Neural progenitor cell (in vitro differentiated cells): ENCODE data around the gene SERBP1. TPM values are rescaled to one million over a fixed set of nuclear protein-coding genes. Genes with fewer than 3 reads are reported as not detected.
"Not testable (repeated sequence)": the region's sequence is repeated elsewhere in the genome, so short reads cannot be mapped to it uniquely, and the experiment has no call there.

ENCODE experiments used
- DNase-seq: peaks from one replicate; pipeline ENCODE4 v3.0.0-alpha.2; 2016; ENCODE audit warnings: low spot score
- H2AFZ ChIP-seq: fragments of 200-600 bp; sonication (generic); replicated peaks from 2 replicates; pipeline ENCODE4 v1.6.1; 2016; ENCODE audit warnings: antibody characterized with exemption
- H3F3A ChIP-seq: fragments of 200-600 bp; sonication (generic); 2 replicates; pipeline ENCODE4 v1.6.1; 2016; ENCODE audit warnings: antibody characterized with exemption, low read depth
- H3K27ac ChIP-seq: fragments of 200-600 bp; sonication (generic); 2 replicates; pipeline ENCODE4 v1.5.1; 2016; ENCODE audit warnings: mild to moderate bottlenecking
- H3K27me3 ChIP-seq: fragments of 200-600 bp; sonication (generic); 2 replicates; pipeline ENCODE4 v1.6.1; 2016; ENCODE audit warnings: mild to moderate bottlenecking, moderate library complexity
- H3K36me3 ChIP-seq: fragments of 200-600 bp; sonication (generic); 2 replicates; pipeline ENCODE4 v1.5.1; 2016
- H3K4me1 ChIP-seq: fragments of 200-600 bp; sonication (generic); 2 replicates; pipeline ENCODE4 v1.6.1; 2016; ENCODE audit warnings: mixed run types
- H3K4me2 ChIP-seq: fragments of 200-600 bp; sonication (generic); 2 replicates; pipeline ENCODE4 v1.6.1; 2016
- H3K4me3 ChIP-seq: fragments of 200-600 bp; sonication (generic); 2 replicates; pipeline ENCODE4 v1.5.1; 2016
- H3K79me2 ChIP-seq: fragments of 200-600 bp; sonication (generic); 2 replicates; pipeline ENCODE4 v1.6.1; 2016; ENCODE audit warnings: low read depth
- H3K9ac ChIP-seq: fragments of 200-600 bp; sonication (generic); 2 replicates; pipeline ENCODE4 v1.6.1; 2016
- H3K9me3 ChIP-seq: fragments of 200-600 bp; sonication (generic); 2 replicates; pipeline ENCODE4 v1.5.1; 2016; ENCODE audit warnings: low read depth
- H4K20me1 ChIP-seq: fragments of 200-600 bp; sonication (generic); 2 replicates; pipeline ENCODE4 v1.6.1; 2016; ENCODE audit warnings: low read depth
- H3K27ac Mint-ChIP-seq: 3 replicates; pipeline ENCODE4 v1.8.0; 2021; ENCODE audit warnings: mixed read lengths
- H3K27me3 Mint-ChIP-seq: 2 replicates; pipeline ENCODE4 v1.8.0; 2022; ENCODE audit warnings: low read depth, mild to moderate bottlenecking, inconsistent platforms, moderate library complexity, mixed read lengths; ENCODE audit not compliant: insufficient read depth
- H3K36me3 Mint-ChIP-seq: 3 replicates; pipeline ENCODE4 v1.8.0; 2021; ENCODE audit warnings: mixed read lengths
- H3K4me1 Mint-ChIP-seq: 3 replicates; pipeline ENCODE4 v1.8.0; 2021; ENCODE audit warnings: mixed read lengths
- H3K4me3 Mint-ChIP-seq: 3 replicates; pipeline ENCODE4 v1.8.0; 2021; ENCODE audit warnings: mild to moderate bottlenecking, moderate library complexity, mixed read lengths
- H3K9me3 Mint-ChIP-seq: 3 replicates; pipeline ENCODE4 v1.8.0; 2020; ENCODE audit warnings: mixed read lengths
- EZH2 ChIP-seq: fragments of 200-600 bp; sonication (generic); IDR thresholded peaks from 2 replicates; pipeline ENCODE4 v1.6.1; 2017; ENCODE audit warnings: antibody characterized with exemption, mild to moderate bottlenecking, moderate library complexity
- EZH2phosphoT487 ChIP-seq: fragments of 200-600 bp; sonication (generic); IDR thresholded peaks from 2 replicates; pipeline ENCODE4 v1.6.1; 2017; ENCODE audit warnings: antibody characterized with exemption
- total RNA-seq: library from RNA; depleted of rRNA; stranded (reverse); fragments of >200 nt; gene quantifications from 2 replicates; pipeline ENCODE4 v1.2.3, GENCODE V29; 2015; ENCODE audit warnings: low replicate concordance
- TF ChIP-seq, protein P1 (sequence below): fragments of 200-600 bp; sonication (generic); IDR thresholded peaks from 2 replicates; pipeline ENCODE4 v1.5.1; 2017; ENCODE audit warnings: antibody characterized with exemption, mild to moderate bottlenecking

The SERBP1 gene
- total RNA-seq, 1 donor from 2014 or later = 534 TPM

DNA sequence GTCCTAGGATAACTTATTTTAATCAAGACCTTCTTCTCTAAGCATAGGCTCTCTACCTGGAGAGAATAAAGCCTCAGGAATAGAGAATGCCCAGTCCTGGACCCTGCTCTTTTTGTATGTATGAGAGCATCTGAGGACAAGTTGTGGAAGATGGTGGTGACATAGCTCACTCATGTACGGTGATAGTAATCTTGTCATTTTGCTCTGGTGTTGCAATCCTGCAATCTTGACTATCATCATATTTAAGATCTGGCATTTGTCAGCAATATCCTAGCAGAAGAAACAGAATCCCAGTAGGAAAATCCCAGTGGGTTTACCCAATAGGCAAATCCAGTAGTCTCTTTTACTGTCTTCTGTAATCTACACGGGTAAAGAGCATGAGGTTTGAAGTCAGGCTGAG is 21.6 kb upstream of the SERBP1 start:
- no peak overlapping the region for H3K9ac ChIP-seq
- no peaks in the 10 kb centered on the region for H3K36me3 ChIP-seq
- Mint-ChIP-seq H3K27me3 (peaks cover 2% of the 10 kb centered on the region), H3K27ac (no peak overlapping the region), H3K36me3 (no peaks in the 10 kb centered on the region), H3K4me3 (no peak overlapping the region), H3K9me3 (no peaks in the 10 kb centered on the region), H3K4me1 (no peaks in the 10 kb centered on the region)
- H4K20me1 ChIP-seq = no peaks in the 10 kb centered on the region
- H3K9me3 ChIP-seq = no peaks in the 10 kb centered on the region
- H3K27me3 ChIP-seq = no peaks in the 10 kb centered on the region
- H3K79me2 ChIP-seq = no peaks in the 10 kb centered on the region
- no peak for TF ChIP-seq EZH2
- TF ChIP-seq, protein P1, sequence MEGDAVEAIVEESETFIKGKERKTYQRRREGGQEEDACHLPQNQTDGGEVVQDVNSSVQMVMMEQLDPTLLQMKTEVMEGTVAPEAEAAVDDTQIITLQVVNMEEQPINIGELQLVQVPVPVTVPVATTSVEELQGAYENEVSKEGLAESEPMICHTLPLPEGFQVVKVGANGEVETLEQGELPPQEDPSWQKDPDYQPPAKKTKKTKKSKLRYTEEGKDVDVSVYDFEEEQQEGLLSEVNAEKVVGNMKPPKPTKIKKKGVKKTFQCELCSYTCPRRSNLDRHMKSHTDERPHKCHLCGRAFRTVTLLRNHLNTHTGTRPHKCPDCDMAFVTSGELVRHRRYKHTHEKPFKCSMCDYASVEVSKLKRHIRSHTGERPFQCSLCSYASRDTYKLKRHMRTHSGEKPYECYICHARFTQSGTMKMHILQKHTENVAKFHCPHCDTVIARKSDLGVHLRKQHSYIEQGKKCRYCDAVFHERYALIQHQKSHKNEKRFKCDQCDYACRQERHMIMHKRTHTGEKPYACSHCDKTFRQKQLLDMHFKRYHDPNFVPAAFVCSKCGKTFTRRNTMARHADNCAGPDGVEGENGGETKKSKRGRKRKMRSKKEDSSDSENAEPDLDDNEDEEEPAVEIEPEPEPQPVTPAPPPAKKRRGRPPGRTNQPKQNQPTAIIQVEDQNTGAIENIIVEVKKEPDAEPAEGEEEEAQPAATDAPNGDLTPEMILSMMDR = no peak
- no peak for TF ChIP-seq EZH2phosphoT487
- H3K4me2 ChIP-seq = no peak overlapping the region
- H3K4me3 ChIP-seq = no peak overlapping the region
- no peak overlapping the region for H3K27ac ChIP-seq
- H3K4me1 ChIP-seq = no peaks in the 10 kb centered on the region
- no peak for DNase-seq
- no peak overlapping the region for H2AFZ ChIP-seq
- H3F3A ChIP-seq = no peaks in the 10 kb centered on the region

DNA sequence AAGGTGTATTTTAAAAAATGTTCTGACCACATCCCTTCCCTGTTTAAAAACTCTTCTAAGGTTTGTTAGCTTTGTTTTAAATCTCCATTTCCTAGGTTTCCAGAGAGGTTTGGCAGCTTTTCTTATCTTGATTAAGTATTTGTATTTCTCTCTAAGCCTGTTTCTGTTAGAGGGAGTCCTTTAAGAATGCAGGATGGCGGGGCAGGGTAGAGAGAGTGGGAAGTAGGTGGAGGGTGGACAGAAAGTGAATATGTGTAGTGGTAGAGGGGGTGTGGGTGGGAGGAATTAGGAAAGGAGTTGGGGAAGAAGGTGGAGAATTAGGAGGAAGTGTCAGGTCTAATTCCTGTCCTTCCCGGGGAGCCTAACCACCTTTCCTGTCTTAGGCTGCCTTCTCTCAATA is 21.2 kb upstream of the SERBP1 start:
- H3K27me3 Mint-ChIP-seq = peaks cover 2% of the 10 kb centered on the region
- H3K9me3 Mint-ChIP-seq = no peaks in the 10 kb centered on the region
- Histone ChIP-seq H3K9me3 (no peaks in the 10 kb centered on the region), H3K4me2 (no peak overlapping the region), H3K9ac (no peak overlapping the region), H3K4me1 (no peaks in the 10 kb centered on the region), H2AFZ (no peak overlapping the region), H3F3A (no peaks in the 10 kb centered on the region), H3K27me3 (no peaks in the 10 kb centered on the region), H3K4me3 (no peak overlapping the region), H3K27ac (no peak overlapping the region), H4K20me1 (no peaks in the 10 kb centered on the region), H3K36me3 (no peaks in the 10 kb centered on the region), H3K79me2 (no peaks in the 10 kb centered on the region)
- TF ChIP-seq EZH2 (no peak), EZH2phosphoT487 (no peak)
- TF ChIP-seq, protein P1 = no peak
- H3K27ac Mint-ChIP-seq = no peak overlapping the region
- H3K4me3 Mint-ChIP-seq = no peak overlapping the region
- no peaks in the 10 kb centered on the region for H3K4me1 Mint-ChIP-seq
- H3K36me3 Mint-ChIP-seq = no peaks in the 10 kb centered on the region
- no peak for DNase-seq

DNA sequence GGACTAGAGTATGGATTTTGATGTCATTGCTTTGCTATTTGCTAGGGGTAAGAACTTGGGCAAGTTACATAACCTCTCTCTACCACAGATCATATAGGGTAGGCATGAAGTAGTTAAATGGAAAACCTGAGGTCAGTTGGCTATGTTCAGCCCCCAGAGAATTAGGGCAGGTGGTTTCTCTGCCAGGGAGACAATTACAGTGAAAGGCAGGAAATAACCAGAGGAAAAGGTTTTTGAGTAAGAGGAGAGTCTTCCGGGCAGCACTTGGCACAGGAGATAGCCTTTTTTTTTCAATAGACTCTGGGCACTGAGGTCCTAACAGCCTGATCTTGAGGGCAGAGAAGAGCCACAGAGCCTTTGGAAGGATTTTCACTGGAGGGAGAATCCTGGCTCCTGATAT is 16.7 kb upstream of the SERBP1 start:
- H3K4me3 ChIP-seq = no peak overlapping the region
- no peaks in the 10 kb centered on the region for H3K79me2 ChIP-seq
- H3K27ac ChIP-seq = no peak overlapping the region
- H3K36me3 Mint-ChIP-seq = no peaks in the 10 kb centered on the region
- no peaks in the 10 kb centered on the region for H3K27me3 ChIP-seq
- H3F3A ChIP-seq = no peaks in the 10 kb centered on the region
- no peaks in the 10 kb centered on the region for H3K9me3 ChIP-seq
- no peak for DNase-seq
- H2AFZ ChIP-seq = no peak overlapping the region
- no peak overlapping the region for H3K27ac Mint-ChIP-seq
- H4K20me1 ChIP-seq = no peaks in the 10 kb centered on the region
- peaks cover 2% of the 10 kb centered on the region for H3K27me3 Mint-ChIP-seq
- no peaks in the 10 kb centered on the region for H3K4me1 ChIP-seq
- no peak overlapping the region for H3K4me2 ChIP-seq
- no peaks in the 10 kb centered on the region for H3K36me3 ChIP-seq
- no peak overlapping the region for H3K9ac ChIP-seq
- TF ChIP-seq EZH2 (no peak), EZH2phosphoT487 (no peak)
- no peaks in the 10 kb centered on the region for H3K9me3 Mint-ChIP-seq
- H3K4me3 Mint-ChIP-seq = no peak overlapping the region
- H3K4me1 Mint-ChIP-seq = no peaks in the 10 kb centered on the region

DNA sequence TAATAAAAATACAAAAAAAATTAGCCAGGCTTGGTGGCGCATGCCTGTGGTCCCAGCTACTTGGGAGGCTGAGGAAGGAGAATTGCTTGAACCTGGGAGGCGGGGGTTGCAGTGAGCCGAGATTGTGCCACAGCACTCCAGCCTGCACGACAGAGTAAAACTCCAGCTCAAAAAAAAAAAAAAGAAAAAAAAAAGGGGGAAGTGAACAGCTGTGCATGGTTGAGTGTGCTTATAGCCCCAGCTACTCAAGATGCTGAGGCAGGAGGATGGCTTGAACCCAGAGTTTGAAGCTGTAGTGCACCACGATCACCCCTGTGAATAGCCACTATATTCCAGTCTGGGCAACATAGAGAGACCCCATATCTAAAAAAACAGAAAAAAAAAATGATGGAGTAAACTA is 15.8 kb upstream of the SERBP1 start:
- not testable (repeated sequence) for H3K4me3 ChIP-seq, H3K4me3 Mint-ChIP-seq, H3K36me3 ChIP-seq, H3K36me3 Mint-ChIP-seq, H2AFZ ChIP-seq, H3K9me3 Mint-ChIP-seq, H3K27ac Mint-ChIP-seq, H3K79me2 ChIP-seq, H3K4me1 ChIP-seq, H3K4me1 Mint-ChIP-seq, H3K27me3 ChIP-seq, H3K9ac ChIP-seq, DNase-seq, H3K27ac ChIP-seq, H3F3A ChIP-seq, H3K27me3 Mint-ChIP-seq, H3K4me2 ChIP-seq, H3K9me3 ChIP-seq, H4K20me1 ChIP-seq
